B cell (primary cell): Measurements from ENCODE around the gene MIER3.

Experiments
- EZH2 ChIP-seq: IDR thresholded peaks from 2 replicates; pipeline ENCODE4 v1.6.1; 2012; ENCODE audit warnings: borderline replicate concordance, low read depth, mild to moderate bottlenecking, moderate library complexity, low read length; ENCODE audit not compliant: insufficient read depth, poor library complexity, severe bottlenecking
- TF ChIP-seq, protein P1 (sequence below): fragments of 200-600 bp; IDR thresholded peaks from one replicate; pipeline ENCODE4 v1.8.0; 2022; ENCODE audit warnings: antibody characterized with exemption, mild to moderate bottlenecking

DNA sequence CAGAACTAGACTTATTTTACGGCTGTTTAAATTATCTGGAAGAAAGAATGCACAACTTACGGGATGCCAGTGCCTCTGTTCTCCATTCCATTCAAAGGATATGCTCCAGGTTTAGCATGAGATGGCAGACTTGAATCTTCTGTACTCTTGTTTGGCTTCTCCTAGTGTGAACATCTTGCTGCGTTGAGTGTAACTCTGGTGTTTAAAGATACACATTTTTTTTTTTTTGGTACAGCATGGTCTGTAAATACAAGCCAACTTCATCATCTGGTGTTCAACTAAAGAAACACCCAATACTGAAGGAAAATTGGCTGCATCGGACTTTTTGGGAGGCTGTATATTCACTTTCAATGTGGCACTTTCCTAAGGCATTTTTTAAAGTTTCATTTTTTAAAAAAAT lies 7.4 kb upstream of the MIER3 start:
- TF ChIP-seq, protein P1, sequence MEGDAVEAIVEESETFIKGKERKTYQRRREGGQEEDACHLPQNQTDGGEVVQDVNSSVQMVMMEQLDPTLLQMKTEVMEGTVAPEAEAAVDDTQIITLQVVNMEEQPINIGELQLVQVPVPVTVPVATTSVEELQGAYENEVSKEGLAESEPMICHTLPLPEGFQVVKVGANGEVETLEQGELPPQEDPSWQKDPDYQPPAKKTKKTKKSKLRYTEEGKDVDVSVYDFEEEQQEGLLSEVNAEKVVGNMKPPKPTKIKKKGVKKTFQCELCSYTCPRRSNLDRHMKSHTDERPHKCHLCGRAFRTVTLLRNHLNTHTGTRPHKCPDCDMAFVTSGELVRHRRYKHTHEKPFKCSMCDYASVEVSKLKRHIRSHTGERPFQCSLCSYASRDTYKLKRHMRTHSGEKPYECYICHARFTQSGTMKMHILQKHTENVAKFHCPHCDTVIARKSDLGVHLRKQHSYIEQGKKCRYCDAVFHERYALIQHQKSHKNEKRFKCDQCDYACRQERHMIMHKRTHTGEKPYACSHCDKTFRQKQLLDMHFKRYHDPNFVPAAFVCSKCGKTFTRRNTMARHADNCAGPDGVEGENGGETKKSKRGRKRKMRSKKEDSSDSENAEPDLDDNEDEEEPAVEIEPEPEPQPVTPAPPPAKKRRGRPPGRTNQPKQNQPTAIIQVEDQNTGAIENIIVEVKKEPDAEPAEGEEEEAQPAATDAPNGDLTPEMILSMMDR, result no peak
- TF ChIP-seq EZH2, result no peak
